DND-41 (cell line): ENCODE results near the gene IGLL5.

Experiments
- EZH2 ChIP-seq: IDR thresholded peaks from 3 replicates; pipeline ENCODE4 v1.6.1; 2012; ENCODE audit warnings: borderline replicate concordance, low read depth, mild to moderate bottlenecking, moderate library complexity, low read length, inconsistent platforms; ENCODE audit not compliant: severe bottlenecking
- TF ChIP-seq, protein P1 (sequence below): IDR thresholded peaks from 2 replicates; pipeline ENCODE4 v1.5.1; 2012; ENCODE audit warnings: borderline replicate concordance, low read length, moderate library complexity, mild to moderate bottlenecking; ENCODE audit not compliant: poor library complexity, severe bottlenecking; ENCODE audit errors: extremely low read depth

DNA sequence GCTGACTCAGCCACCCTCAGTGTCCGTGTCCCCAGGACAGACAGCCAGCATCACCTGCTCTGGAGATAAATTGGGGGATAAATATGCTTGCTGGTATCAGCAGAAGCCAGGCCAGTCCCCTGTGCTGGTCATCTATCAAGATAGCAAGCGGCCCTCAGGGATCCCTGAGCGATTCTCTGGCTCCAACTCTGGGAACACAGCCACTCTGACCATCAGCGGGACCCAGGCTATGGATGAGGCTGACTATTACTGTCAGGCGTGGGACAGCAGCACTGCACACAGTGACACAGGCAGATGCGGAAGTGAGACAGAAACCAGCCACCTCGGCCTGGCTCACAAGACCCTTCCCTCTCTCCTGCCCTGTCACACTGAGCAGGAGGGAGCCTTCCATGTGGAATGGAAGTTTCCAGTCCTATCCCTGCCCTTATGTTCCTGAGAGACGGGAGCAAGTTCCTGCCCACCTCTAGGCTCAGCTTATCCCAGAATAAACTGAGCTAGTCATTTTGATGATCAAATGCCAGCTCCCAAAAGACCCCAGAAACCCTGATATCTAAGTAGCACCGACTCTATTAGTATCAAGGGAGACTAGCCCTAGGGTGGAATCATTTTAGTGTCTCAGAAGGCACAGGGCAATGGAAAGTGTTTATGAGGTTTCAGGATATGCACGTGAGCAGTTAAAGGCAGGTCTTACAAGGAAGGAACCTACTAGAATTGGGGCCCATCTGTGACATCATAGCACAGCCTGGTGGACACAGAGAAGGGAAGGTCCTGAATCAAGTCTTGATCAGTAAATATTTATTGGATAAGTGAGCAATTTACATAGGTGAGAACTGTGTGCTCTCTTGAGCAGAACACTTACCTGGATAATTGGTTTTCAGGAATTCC, 6.3 kb upstream of the IGLL5 start:
- TF ChIP-seq, protein P1, sequence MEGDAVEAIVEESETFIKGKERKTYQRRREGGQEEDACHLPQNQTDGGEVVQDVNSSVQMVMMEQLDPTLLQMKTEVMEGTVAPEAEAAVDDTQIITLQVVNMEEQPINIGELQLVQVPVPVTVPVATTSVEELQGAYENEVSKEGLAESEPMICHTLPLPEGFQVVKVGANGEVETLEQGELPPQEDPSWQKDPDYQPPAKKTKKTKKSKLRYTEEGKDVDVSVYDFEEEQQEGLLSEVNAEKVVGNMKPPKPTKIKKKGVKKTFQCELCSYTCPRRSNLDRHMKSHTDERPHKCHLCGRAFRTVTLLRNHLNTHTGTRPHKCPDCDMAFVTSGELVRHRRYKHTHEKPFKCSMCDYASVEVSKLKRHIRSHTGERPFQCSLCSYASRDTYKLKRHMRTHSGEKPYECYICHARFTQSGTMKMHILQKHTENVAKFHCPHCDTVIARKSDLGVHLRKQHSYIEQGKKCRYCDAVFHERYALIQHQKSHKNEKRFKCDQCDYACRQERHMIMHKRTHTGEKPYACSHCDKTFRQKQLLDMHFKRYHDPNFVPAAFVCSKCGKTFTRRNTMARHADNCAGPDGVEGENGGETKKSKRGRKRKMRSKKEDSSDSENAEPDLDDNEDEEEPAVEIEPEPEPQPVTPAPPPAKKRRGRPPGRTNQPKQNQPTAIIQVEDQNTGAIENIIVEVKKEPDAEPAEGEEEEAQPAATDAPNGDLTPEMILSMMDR: no peak
- no peak for TF ChIP-seq EZH2
